ENCODE measurements around the gene THG1L. TPM values are rescaled to one million over a fixed set of nuclear protein-coding genes. Genes with fewer than 3 reads are reported as not detected.
"Not testable (repeated sequence)": the region's sequence is repeated elsewhere in the genome, so short reads cannot be mapped to it uniquely, and the experiment has no call there.

Gene THG1L
- total RNA-seq, 1 donor from 2014 or later, result 25.6 TPM

DNA sequence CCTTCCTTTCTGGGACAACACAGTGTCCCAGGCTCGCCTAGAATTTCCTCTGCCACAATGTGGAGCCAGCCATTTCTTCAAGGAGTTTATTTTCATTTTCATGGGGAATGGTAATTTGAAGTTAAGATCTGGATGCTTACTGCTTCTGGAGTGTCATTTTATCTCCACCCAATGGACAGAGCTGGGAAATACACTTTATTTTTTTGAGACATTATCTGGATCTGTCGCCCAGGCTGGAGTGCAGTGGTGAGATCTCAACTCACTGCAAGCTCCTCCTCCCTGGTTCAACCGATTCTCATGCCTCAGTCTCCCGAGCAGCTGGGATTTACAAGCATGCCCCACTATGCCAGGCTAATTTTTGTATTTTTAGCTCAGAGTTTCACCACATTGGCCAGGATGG lies 12.7 kb upstream of the THG1L start:
- ChIA-PET POLR2A (interaction anchor here (0.7 to 2.1 kb wide), 11 partner anchors 12 to 390 kb away, joined by 3 to 13 read pairs (median 3); partner anchors contain the start of genes ADAM19, C5orf52 and THG1L), CTCF (interaction anchor here (0.6 to 4.7 kb wide), 42 partner anchors 9 to 395 kb away, joined by 3 to 46 read pairs (median 4); partner anchors contain the start of genes C5orf52, LSM11, NIPAL4 and SOX30)
- DNase-seq (no peak), ATAC-seq (ENCODE audit: low read depth) (peak; percentile 95)
- H3K4me1 Mint-ChIP-seq, result peaks cover 18% of the 10 kb centered on the region
- H3K27me3 Mint-ChIP-seq, result no peaks in the 10 kb centered on the region
- TF ChIP-seq CTCF (IDR thresholded peaks at IDR 0.05), result no peak
- H3K27ac Mint-ChIP-seq, result peak overlapping the region; percentile 41
- peaks cover 5% of the 10 kb centered on the region for H3K9me3 Mint-ChIP-seq
- peaks cover 4% of the 10 kb centered on the region for H3K36me3 Mint-ChIP-seq (ENCODE audit: low read depth)
- intact Hi-C loops (cut with micrococcal nuclease), result loop anchor here (1.0 to 5.0 kb wide), 10 partner anchors 13 to 390 kb away; partner anchors contain the start of genes LSM11, SOX30 and THG1L
- no peak overlapping the region for H3K4me3 Mint-ChIP-seq

DNA sequence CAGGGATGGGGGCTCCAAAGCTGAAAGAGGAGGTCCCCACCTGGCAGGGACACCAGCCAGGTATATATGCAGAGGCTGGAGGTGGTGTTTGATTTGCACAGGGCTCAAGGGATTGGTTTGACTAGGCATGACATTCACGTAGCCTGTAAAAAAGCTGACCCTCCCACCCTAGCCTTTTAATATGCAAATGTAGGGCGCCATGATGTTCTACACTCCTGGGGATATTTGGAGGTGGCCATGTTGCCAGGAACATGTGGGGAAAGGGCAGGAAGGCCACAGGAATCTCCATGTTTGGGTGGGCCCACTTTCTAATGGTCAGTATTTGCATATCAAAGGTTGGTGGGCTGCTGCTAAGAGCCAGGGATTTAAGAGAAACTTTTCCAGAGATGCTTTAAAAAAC lies 12.0 kb upstream of the THG1L start:
- Mint-ChIP-seq H3K4me3 (no peak overlapping the region), H3K36me3 (ENCODE audit: low read depth) (peaks cover 4% of the 10 kb centered on the region), H3K9me3 (peaks cover 5% of the 10 kb centered on the region), H3K27me3 (no peaks in the 10 kb centered on the region), H3K4me1 (peaks cover 21% of the 10 kb centered on the region), H3K27ac (no peak overlapping the region)
- TF ChIP-seq CTCF (IDR thresholded peaks at IDR 0.05), result no peak
- ChIA-PET POLR2A (interaction anchor here (0.7 to 2.1 kb wide), 7 partner anchors 11 to 210 kb away, joined by 3 to 13 read pairs (median 3); partner anchors contain the start of genes C5orf52, LSM11 and THG1L), CTCF (interaction anchor here (0.6 to 4.7 kb wide), 30 partner anchors 8 to 396 kb away, joined by 3 to 46 read pairs (median 4); partner anchors contain the start of genes C5orf52, LSM11, SOX30 and THG1L)
- DNase-seq, result no peak
- intact Hi-C loops (cut with micrococcal nuclease), result loop anchor here (5.0 kb wide), 4 partner anchors 67 to 377 kb away; partner anchors contain the start of gene SOX30
- ATAC-seq (ENCODE audit: low read depth), result no peak

- ATAC-seq (ENCODE audit: low read depth) (no peak), DNase-seq (no peak)
- CTCF ChIA-PET, result interaction anchor here (2.3 kb wide), 1 partner anchor 22 kb away, joined by 6 read pairs; the partner anchor contains the start of gene LSM11
- Mint-ChIP-seq H3K36me3 (ENCODE audit: low read depth) (peaks cover 6% of the 10 kb centered on the region), H3K27ac (no peak overlapping the region), H3K27me3 (no peaks in the 10 kb centered on the region), H3K4me1 (peaks cover 38% of the 10 kb centered on the region), H3K9me3 (peaks cover 5% of the 10 kb centered on the region), H3K4me3 (no peak overlapping the region)
- intact Hi-C loops (cut with micrococcal nuclease), result no loop called here
- no peak for TF ChIP-seq CTCF (IDR thresholded peaks at IDR 0.05)
- POLR2A ChIA-PET, result interaction anchor here (1.4 kb wide), 1 partner anchor 10 kb away, joined by 4 read pairs; the partner anchor contains the start of gene THG1L
Observed at GRCh38 chr5:157721159-157721558, 10.1 kb upstream of the THG1L start.

DNA sequence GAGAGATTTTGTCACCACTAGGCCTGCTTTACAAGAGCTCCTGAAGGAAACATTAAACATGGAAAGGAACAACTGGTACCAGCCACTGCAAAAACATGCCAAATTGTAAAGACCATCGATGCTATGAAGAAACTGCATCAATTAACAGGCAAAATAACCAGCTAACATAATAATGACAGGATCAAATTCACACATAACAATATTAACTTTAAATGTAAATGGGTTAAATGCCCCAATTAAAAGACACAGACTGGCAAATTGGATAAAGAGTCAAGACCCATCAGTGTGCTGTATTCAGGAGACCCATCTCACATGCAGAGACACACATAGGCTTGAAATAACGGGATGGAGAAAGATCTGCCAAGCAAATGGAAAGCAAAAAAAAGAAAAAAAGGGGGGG lies 8.3 kb upstream of the THG1L start:
- H3K9me3 Mint-ChIP-seq; intact Hi-C loops (cut with micrococcal nuclease); H3K27ac Mint-ChIP-seq; H3K27me3 Mint-ChIP-seq; ATAC-seq (ENCODE audit: low read depth); POLR2A ChIA-PET; DNase-seq; H3K36me3 Mint-ChIP-seq (ENCODE audit: low read depth); H3K4me3 Mint-ChIP-seq: not testable (repeated sequence)
- peaks cover 40% of the 10 kb centered on the region for H3K4me1 Mint-ChIP-seq
- CTCF ChIA-PET, result interaction anchor here (1.2 kb wide), 1 partner anchor 20 kb away, joined by 3 read pairs; no protein-coding TSS in a partner anchor

GRCh38 chr5:157726607-157727006 lies 4.6 kb upstream of the THG1L start:
- ATAC-seq (ENCODE audit: low read depth); POLR2A ChIA-PET; H3K27ac Mint-ChIP-seq; H3K9me3 Mint-ChIP-seq; H3K27me3 Mint-ChIP-seq; DNase-seq; intact Hi-C loops (cut with micrococcal nuclease); H3K4me3 Mint-ChIP-seq: not testable (repeated sequence)
- H3K36me3 Mint-ChIP-seq (ENCODE audit: low read depth), result peaks cover 13% of the 10 kb centered on the region
- peaks cover 60% of the 10 kb centered on the region for H3K4me1 Mint-ChIP-seq
- CTCF ChIA-PET, result interaction anchor here (0.7 kb wide), 1 partner anchor 8 kb away, joined by 3 read pairs; no protein-coding TSS in a partner anchor

DNA sequence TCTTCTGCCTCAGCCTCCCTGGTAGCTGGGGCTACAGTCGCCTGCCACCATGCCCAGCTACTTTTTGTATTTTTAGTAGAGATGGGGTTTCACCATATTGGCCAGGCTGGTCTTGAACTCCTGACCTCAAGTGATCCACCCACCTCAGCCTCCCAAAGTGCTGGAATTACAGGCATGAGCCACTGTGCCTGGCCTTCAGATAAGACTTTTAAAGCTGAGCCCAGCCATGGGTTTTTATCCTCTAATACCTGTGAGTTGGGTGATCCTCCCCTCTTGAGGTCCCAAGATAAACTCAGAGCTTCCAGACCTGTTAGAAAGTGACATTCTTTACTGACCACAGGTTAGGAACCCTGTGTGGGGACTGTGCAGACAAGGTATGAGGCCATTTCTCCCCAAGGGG lies 3.4 kb upstream of the THG1L start:
- CTCF ChIA-PET, result interaction anchor here (1.2 to 2.4 kb wide), 2 partner anchors 16 to 296 kb away, joined by 3 to 9 read pairs; partner anchors contain the start of gene LSM11
- DNase-seq; intact Hi-C loops (cut with micrococcal nuclease); H3K9me3 Mint-ChIP-seq; H3K4me3 Mint-ChIP-seq; H3K27me3 Mint-ChIP-seq; ATAC-seq (ENCODE audit: low read depth): not testable (repeated sequence)
- peaks cover 13% of the 10 kb centered on the region for H3K36me3 Mint-ChIP-seq (ENCODE audit: low read depth)
- peaks cover 69% of the 10 kb centered on the region for H3K4me1 Mint-ChIP-seq
- H3K27ac Mint-ChIP-seq, result peak overlapping the region; percentile 50
- POLR2A ChIA-PET, result interaction anchor here (0.8 to 1.3 kb wide), 3 partner anchors 12 to 231 kb away, joined by 3 read pairs; no protein-coding TSS in a partner anchor

Measured in activated B cell treated with CpG ODN at 0.5 μM for 24 hours (primary cell).